ENCODE data around the gene LAMP5.

DNA sequence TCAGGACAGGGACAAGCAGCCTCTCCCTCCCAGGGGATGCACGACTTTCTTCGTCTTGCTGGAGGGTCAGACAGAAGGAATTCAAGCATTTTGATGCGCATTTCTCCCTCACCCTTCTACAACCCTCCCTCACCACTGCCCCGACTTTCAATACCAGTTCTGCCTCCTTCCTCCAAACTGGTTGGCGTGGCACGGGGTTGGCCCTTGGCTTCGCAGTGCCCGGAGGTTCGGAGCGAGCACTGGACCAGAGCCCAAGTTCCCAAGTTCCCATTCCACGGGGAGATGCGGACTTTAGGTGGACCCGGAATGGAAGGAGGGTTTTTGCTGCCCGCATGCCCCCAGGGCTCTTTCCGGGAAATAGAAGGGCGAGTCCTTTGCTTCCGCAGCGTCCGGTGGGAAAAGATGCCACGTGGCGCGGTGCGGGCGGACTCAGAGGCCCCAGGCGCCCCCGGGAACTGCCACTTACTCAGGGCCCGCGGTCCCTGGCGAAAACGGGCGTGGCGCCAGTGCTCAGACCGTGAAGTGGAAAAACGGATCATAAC lies 8.0 kb upstream of the LAMP5 start:
- TF ChIP-seq, protein P1, sequence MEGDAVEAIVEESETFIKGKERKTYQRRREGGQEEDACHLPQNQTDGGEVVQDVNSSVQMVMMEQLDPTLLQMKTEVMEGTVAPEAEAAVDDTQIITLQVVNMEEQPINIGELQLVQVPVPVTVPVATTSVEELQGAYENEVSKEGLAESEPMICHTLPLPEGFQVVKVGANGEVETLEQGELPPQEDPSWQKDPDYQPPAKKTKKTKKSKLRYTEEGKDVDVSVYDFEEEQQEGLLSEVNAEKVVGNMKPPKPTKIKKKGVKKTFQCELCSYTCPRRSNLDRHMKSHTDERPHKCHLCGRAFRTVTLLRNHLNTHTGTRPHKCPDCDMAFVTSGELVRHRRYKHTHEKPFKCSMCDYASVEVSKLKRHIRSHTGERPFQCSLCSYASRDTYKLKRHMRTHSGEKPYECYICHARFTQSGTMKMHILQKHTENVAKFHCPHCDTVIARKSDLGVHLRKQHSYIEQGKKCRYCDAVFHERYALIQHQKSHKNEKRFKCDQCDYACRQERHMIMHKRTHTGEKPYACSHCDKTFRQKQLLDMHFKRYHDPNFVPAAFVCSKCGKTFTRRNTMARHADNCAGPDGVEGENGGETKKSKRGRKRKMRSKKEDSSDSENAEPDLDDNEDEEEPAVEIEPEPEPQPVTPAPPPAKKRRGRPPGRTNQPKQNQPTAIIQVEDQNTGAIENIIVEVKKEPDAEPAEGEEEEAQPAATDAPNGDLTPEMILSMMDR (IDR thresholded peaks at IDR 0.05), result no peak
- no peak for TF ChIP-seq ZFX (IDR thresholded peaks at IDR 0.05; ENCODE audit: borderline replicate concordance)

All from 22Rv1 (cell line).